SU-DHL-6 (cell line): Measurements from ENCODE around the gene CHPF2.

ENCODE experiments used
- CTCF ChIP-seq: fragments of 200-600 bp; sonication (generic); IDR thresholded peaks from one replicate; pipeline ENCODE4 v1.5.1; 2017; ENCODE audit warnings: antibody characterized with exemption, mild to moderate bottlenecking, low read length, moderate library complexity; ENCODE audit not compliant: insufficient read depth, poor library complexity, severe bottlenecking
- EZH2phosphoT487 ChIP-seq: fragments of 200-600 bp; sonication (generic), shearing (Covaris generic); conservative IDR thresholded peaks from 2 replicates; pipeline ENCODE4 v1.6.1; 2018; ENCODE audit warnings: mild to moderate bottlenecking, antibody characterized with exemption, low read length, moderate library complexity, mixed read lengths

- TF ChIP-seq EZH2phosphoT487: no peak
- no peak for TF ChIP-seq CTCF
These were observed 34.4 kb upstream of the CHPF2 start for GRCh38 chr7:151197932-151198331.
